Tracheal epithelial cell (primary cell): ENCODE data around the gene OR51V1. TPM values are rescaled to one million over a fixed set of nuclear protein-coding genes. Genes with fewer than 3 reads are reported as not detected.

ENCODE experiments used
- total RNA-seq: library from RNA; depleted of rRNA; stranded (reverse); fragments of >200 nt; gene quantifications from 2 replicates; pipeline ENCODE4 v1.2.1, GENCODE V29; 2014

OR51V1 gene, protein sequence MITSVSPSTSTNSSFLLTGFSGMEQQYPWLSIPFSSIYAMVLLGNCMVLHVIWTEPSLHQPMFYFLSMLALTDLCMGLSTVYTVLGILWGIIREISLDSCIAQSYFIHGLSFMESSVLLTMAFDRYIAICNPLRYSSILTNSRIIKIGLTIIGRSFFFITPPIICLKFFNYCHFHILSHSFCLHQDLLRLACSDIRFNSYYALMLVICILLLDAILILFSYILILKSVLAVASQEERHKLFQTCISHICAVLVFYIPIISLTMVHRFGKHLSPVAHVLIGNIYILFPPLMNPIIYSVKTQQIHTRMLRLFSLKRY
- total RNA-seq, result not detected in 2 replicates

DNA sequence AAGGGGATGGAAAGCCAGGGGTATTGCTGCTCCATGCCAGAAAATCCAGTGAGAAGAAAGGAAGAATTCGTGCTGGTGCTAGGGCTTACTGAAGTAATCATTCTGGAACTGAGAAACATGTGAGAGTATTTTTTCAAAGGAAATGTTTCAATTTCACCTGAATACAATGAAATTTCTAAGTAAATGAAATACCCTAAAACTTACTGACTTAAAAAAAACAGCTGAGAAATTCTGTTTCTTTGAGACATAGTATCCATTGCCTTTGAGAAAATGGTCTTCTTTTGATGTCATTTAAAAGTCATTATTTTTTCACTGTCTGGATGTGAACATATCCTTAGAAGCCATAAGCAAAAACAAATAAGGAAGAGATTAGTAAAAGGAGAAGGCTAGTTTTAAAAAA lies at the start of gene OR51V1:
Gene OR51V1 (minus strand): TSS at position 101 of the 400 bp plus-strand sequence. CDS start 0 bp downstream, at position 101.

DNA sequence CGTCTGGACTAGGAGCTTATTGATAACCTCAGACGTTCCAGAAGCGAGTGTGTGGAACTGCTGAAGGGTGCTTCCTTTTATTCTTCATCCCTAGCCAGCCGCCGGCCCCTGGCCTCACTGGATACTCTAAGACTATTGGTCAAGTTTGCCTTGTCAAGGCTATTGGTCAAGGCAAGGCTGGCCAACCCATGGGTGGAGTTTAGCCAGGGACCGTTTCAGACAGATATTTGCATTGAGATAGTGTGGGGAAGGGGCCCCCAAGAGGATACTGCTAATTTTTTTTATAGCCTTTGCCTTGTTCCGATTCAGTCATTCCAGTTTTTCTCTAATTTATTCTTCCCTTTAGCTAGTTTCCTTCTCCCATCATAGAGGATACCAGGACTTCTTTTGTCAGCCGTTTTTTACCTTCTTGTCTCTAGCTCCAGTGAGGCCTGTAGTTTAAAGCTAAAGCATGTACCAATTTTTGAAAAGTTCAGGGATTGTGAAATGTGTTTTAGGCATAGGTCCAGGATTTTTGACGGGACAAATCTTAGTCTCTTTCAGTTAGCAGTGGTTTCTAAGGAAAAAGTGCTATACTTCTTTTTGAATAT lies 49.4 kb upstream of the OR51V1 start, which contains the start of gene HBG1:
Gene HBG1 (minus strand): TSS at position 51 of the 590 bp plus-strand sequence. CDS start 53 bp downstream, outside the sequence.

DNA sequence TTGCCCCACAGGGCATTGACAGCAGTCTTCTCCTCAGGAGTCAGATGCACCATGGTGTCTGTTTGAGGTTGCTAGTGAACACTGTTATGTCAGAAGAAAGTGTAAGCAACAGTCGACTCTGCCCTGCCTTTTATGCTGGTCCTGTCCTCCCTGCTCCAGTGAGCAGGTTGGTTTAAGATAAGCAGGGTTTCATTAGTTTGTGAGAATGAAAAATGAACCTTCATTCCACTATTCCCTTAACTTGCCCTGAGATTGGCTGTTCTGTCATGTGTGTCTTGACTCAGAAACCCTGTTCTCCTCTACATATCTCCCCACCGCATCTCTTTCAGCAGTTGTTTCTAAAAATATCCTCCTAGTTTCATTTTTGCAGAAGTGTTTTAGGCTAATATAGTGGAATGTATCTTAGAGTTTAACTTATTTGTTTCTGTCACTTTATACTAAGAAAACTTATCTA lies 33.9 kb upstream of the OR51V1 start, which contains the start of gene HBD:
Gene HBD (minus strand): TSS at position 103 of the 454 bp plus-strand sequence. CDS start 50 bp downstream, at position 53.

DNA sequence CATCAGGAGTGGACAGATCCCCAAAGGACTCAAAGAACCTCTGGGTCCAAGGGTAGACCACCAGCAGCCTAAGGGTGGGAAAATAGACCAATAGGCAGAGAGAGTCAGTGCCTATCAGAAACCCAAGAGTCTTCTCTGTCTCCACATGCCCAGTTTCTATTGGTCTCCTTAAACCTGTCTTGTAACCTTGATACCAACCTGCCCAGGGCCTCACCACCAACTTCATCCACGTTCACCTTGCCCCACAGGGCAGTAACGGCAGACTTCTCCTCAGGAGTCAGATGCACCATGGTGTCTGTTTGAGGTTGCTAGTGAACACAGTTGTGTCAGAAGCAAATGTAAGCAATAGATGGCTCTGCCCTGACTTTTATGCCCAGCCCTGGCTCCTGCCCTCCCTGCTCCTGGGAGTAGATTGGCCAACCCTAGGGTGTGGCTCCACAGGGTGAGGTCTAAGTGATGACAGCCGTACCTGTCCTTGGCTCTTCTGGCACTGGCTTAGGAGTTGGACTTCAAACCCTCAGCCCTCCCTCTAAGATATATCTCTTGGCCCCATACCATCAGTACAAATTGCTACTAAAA lies 26.3 kb upstream of the OR51V1 start, which contains the start of gene HBB:
Gene HBB (minus strand): TSS at position 340 of the 579 bp plus-strand sequence. CDS start 50 bp downstream, at position 290.

DNA sequence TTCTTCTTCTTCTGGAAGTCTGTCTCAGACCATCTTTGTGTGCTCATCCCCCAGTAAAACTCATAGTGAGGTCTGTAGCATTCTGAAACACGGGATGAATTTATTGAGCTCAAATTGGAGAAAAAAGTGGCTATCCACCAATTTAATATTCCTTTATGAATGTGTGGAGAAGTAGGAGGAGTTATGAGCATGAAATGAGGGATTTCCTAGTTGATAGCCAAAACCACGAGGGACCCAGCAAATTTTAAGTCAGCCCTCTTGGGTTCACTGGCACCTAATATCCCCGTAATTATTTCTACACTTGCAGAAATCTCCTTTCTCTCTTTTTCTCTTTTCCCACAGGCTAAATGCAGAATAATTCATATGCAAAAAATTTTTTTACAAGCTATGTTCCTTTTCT lies 45.8 kb downstream of the OR51V1 start, which contains the start of gene OR52A1:
Gene OR52A1 (minus strand): TSS at position 101 of the 400 bp plus-strand sequence. CDS start 2,388 bp downstream, outside the sequence.

Other genes starting within 250 kb of the OR51V1 start
- gene OR51A2, start 245.0 kb downstream of the OR51V1 start, total RNA-seq, result not detected in 2 replicates
- not detected in 2 replicates for gene OR51L1, start 205.8 kb downstream of the OR51V1 start, total RNA-seq
- gene OR52J3, start 154.2 kb downstream of the OR51V1 start, total RNA-seq, result not detected in 2 replicates
- not detected in 2 replicates for gene OR52E2, start 141.1 kb downstream of the OR51V1 start, total RNA-seq
- not detected in 2 replicates for gene OR52E1, start 131.1 kb downstream of the OR51V1 start, total RNA-seq
- gene OR52A5, start 62.3 kb downstream of the OR51V1 start, total RNA-seq, result not detected in 2 replicates
- under 0.01 TPM in 1 of 2 replicates, not detected in the other for gene OR52A1, start 45.9 kb downstream of the OR51V1 start, total RNA-seq
- not detected in 2 replicates for gene HBB, start 26.4 kb upstream of the OR51V1 start, total RNA-seq
- not detected in 2 replicates for gene HBD, start 33.8 kb upstream of the OR51V1 start, total RNA-seq
- not detected in 2 replicates for gene HBG1, start 49.2 kb upstream of the OR51V1 start, total RNA-seq
- not detected in 2 replicates for gene HBG2, start 54.1 kb upstream of the OR51V1 start, total RNA-seq
- not detected in 2 replicates for gene HBE1, start 69.3 kb upstream of the OR51V1 start, total RNA-seq
- gene OR51B4, start 101.3 kb upstream of the OR51V1 start, total RNA-seq, result not detected in 2 replicates
- gene OR51B2, start 123.6 kb upstream of the OR51V1 start, total RNA-seq, result not detected in 2 replicates
- not detected in 2 replicates for gene OR51B5, start 142.8 kb upstream of the OR51V1 start, total RNA-seq
- not detected in 2 replicates for gene OR51B6, start 150.8 kb upstream of the OR51V1 start, total RNA-seq
- not detected in 2 replicates for gene OR51M1, start 183.1 kb upstream of the OR51V1 start, total RNA-seq
- not detected in 2 replicates for gene OR51Q1, start 221.4 kb upstream of the OR51V1 start, total RNA-seq
- gene OR51I1, start 240.8 kb upstream of the OR51V1 start, total RNA-seq, result 0.24 TPM in 1 of 2 replicates, not detected in the other
- gene OR51I2, start 248.6 kb upstream of the OR51V1 start, total RNA-seq, result not detected in 2 replicates